ENCODE data around the gene PAGR1. TPM values are rescaled to one million over a fixed set of nuclear protein-coding genes. Genes with fewer than 3 reads are reported as not detected.

Gene PAGR1
- total and polyA plus RNA-seq, 2 of the 13 experiments (the other 11 are each of a cell fraction or from before 2014, with no cell fraction given), result 9.8 to 66.4 TPM

DNA sequence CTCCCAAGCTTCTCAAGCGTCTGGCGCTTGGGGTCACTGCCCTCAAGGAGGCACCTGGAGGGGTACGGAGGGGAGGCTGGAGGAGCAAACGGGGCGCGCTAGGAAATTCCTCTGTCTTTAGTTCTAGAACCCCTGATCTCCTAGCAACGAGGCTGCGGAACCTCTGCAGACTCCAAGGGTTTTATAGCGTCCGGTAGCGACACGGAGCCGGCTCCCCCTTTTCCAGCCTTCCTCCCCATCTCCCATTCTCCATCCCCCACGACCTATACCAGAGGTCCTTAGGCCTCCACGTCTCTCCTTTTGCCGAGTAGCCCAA is 47.7 kb downstream of the PAGR1 start (continued):
- TF ChIP-seq HNRNPK (IDR thresholded peaks at IDR 0.05; ENCODE audit: low read depth, low read length, poor library complexity, severe bottlenecking) (peak; percentile 53), AFF4 (CRISPR knock-in tag; IDR thresholded peaks at IDR 0.05) (0 out of 2 replicates have a peak, but pooled peaks have one; percentile 14), TBX3 (IDR thresholded peaks at IDR 0.05; ENCODE audit: borderline replicate concordance) (no peak), NFE2L2 (IDR thresholded peaks at IDR 0.05; ENCODE audit: low read length) (no peak), ZNF570 (CRISPR knock-in tag; IDR thresholded peaks at IDR 0.05; ENCODE audit: borderline replicate concordance) (no peak), PAWR (CRISPR knock-in tag; IDR thresholded peaks at IDR 0.05; ENCODE audit: borderline replicate concordance) (no peak), JARID2 (CRISPR knock-in tag; IDR thresholded peaks at IDR 0.05; ENCODE audit: insufficient replicate concordance) (peak; percentile 3)
- TF ChIP-seq, protein P1, sequence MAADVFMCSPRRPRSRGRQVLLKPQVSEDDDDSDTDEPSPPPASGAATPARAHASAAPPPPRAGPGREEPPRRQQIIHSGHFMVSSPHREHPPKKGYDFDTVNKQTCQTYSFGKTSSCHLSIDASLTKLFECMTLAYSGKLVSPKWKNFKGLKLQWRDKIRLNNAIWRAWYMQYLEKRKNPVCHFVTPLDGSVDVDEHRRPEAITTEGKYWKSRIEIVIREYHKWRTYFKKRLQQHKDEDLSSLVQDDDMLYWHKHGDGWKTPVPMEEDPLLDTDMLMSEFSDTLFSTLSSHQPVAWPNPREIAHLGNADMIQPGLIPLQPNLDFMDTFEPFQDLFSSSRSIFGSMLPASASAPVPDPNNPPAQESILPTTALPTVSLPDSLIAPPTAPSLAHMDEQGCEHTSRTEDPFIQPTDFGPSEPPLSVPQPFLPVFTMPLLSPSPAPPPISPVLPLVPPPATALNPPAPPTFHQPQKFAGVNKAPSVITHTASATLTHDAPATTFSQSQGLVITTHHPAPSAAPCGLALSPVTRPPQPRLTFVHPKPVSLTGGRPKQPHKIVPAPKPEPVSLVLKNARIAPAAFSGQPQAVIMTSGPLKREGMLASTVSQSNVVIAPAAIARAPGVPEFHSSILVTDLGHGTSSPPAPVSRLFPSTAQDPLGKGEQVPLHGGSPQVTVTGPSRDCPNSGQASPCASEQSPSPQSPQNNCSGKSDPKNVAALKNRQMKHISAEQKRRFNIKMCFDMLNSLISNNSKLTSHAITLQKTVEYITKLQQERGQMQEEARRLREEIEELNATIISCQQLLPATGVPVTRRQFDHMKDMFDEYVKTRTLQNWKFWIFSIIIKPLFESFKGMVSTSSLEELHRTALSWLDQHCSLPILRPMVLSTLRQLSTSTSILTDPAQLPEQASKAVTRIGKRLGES (CRISPR knock-in tag; IDR thresholded peaks at IDR 0.05; ENCODE audit: borderline replicate concordance), result no peak

All from HepG2 (cell line).